GM21447 (cell line): Measurements from ENCODE around the gene CERS6.
"Not testable (repeated sequence)": the region's sequence is repeated elsewhere in the genome, so short reads cannot be mapped to it uniquely, and the experiment has no call there.

ENCODE experiments used
- ATAC-seq: cut with Tn5 transposase; IDR thresholded peaks from one replicate; pipeline ENCODE4 v1.9.1; 2021; ENCODE audit not compliant: unreplicated experiment

CERS6 gene

GRCh38 chr2:168455645-168456520, at the start of gene CERS6:
Gene CERS6, plus strand, starts transcription at chr2:168456272. Its CDS starts 177 bp downstream, at chr2:168456449.
- ATAC-seq: peak; percentile 88

DNA sequence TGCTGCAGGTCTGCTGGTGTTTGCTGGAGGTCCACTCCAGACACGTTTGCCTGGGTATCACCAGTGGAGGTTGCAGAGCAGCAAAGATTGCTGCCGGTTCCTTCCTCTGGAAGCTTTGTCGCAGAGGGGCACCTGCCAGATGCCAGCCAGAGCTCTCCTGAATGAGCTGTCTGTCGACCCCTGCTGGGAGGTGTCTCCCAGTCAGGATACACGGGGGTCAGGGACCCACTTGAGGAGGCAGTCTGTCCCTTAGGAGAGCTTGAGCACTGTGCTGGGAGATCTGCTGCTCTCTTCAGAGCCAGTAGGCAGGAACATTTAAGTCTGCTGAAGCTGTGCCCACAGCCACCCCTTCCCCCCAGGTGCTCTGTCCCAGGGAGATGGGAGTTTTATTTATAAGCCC, 43.8 kb upstream of the CERS6 start:
- ATAC-seq: not testable (repeated sequence)

GRCh38 chr2:168413101-168413500, 43.0 kb upstream of the CERS6 start:
- ATAC-seq: not testable (repeated sequence)

DNA sequence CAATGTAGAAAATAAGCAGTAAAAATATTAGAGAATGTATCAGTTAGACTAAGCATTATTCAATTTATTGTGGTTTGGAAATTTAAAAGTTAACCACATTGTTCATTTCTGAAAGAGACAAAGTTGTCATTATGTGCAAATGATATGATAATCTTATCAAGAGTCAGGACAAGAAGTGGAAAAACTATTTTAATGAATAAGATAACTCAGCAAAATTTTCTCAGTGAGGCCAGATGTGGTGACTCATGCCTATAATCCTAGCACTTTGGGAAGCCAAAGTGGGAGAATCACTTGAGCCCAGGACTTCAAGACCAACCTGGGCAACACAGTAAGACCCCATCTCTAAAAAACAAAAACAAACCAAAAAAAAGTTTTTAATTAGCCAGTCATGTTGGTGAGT, 39.5 kb upstream of the CERS6 start:
- ATAC-seq: no peak

DNA sequence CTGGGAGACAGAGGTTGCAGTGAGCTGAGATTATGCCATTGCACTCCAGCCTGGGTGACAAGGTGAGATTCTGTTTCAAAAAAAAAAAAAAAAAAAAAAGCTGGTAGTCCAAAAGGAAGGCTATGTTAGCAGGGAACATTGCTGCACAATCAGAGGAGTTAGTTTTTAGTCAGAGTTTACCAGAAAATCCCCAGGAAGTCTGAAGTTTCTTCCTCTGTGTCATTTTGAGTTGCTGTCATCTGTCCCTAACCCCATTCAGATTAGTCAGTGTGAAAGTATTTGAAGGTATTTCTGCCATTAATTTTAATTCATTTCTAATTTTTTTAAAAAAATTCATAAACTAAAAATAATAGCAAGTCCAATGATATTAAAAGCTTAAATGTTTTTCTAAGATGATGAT, 33.5 kb upstream of the CERS6 start:
- peak; percentile 90 for ATAC-seq

GRCh38 chr2:168424112-168424951, 31.7 kb upstream of the CERS6 start:
- no peak for ATAC-seq

DNA sequence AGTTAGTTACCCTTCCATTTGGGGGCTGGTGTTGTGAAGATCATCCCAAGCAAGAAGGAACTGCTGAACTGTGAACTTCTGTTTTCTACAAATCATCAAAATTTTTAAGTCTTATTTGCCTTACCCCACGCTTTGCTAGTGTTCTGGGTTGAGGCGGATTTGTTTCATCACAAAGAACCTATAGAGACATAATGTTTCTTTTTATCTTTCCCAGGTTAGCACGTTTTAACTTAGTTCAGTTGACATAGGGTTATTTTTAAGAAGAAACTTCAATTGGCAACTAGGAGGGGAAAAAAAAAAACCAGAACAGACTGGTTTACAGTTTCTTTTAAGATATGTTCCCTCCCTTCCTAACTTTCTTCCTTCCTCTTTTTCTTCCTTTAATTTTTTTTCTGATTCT, 31.1 kb upstream of the CERS6 start:
- no peak for ATAC-seq

- no peak for ATAC-seq
Observed at GRCh38 chr2:168426861-168427260, 29.2 kb upstream of the CERS6 start.

GRCh38 chr2:168427451-168427850, 28.6 kb upstream of the CERS6 start:
- ATAC-seq: no peak

DNA sequence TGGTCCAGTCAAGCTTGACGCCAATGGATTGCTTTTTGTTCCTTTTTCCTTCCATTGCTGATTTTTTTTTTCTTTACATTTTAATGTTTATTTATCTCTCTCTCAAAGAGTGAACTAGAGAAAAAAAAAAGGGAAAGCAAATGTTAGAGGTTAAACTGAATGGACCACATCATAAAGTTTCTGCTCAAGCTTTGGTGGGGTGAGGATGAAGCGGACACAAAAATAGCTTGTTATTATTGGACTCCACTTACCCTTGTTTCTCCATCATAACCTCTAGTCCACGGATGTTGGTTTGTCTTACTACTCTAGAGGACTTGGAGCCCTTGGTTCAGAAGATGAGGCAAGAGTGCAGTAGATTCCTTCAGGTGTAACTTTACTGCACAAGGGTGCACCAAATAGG, 27.6 kb upstream of the CERS6 start:
- no peak for ATAC-seq

DNA sequence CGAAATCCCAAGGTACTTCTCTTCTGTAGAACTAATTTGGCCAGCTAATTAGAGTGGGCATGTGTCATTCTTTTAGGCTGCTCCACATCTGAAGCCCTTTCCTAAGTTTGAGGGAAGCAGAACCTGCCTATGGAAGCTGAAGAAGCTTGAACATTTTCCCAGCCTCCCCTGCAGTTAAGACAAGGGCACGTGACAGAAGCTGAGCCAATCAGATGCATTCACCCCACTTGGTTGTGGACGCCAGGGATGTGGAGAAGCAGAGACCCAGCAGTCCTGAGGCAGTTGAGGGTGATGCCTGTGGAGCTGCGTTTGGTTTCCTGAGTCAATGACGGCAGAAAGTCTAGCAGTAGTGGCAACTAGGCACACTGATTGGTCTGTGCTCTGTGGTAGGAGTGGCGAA, 26.1 kb upstream of the CERS6 start:
- ATAC-seq: no peak

DNA sequence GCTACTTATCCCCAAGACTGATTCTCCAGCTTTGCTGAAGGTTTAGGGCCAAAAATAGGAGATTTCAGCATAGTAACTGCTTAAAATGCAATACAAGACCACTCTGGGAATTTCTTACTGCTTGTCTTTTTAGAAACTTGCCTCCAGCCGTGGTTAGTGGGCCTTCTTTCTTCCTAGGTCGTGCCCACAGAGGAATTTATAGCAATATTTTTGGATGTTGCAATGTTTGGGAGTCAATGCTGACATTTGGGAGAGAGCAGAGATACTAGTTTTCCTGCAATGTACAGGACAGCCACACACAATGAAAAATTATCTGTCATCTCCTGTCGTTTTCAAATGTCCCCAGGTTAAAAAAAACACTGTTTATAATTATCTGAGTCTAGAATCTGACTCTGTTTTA, 25.6 kb upstream of the CERS6 start:
- no peak for ATAC-seq

- ATAC-seq: no peak
Observed at GRCh38 chr2:168431301-168432024, 24.6 kb upstream of the CERS6 start.

DNA sequence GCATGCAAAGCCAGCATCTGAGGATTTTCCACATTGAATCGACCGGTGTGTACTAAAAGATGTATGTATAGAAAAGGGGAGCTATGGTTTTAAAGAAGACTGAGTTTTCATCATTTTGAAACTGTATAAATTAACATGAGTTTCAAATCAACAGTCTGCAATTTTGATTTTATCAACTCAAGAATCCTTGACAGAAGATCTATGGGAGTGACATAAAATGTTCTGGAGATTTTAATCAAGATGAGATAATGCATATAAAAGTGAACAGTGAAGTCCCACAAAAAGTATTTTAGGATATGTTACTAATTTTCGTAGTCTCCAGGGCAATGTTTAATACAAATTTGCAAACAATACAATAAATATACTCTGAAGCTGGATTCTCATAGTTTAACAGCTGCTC, 24.0 kb upstream of the CERS6 start:
- no peak for ATAC-seq

GRCh38 chr2:168432565-168433186, 23.4 kb upstream of the CERS6 start:
- ATAC-seq: peak; percentile 64

- no peak for ATAC-seq
Observed at GRCh38 chr2:168433527-168433926, 22.5 kb upstream of the CERS6 start.

DNA sequence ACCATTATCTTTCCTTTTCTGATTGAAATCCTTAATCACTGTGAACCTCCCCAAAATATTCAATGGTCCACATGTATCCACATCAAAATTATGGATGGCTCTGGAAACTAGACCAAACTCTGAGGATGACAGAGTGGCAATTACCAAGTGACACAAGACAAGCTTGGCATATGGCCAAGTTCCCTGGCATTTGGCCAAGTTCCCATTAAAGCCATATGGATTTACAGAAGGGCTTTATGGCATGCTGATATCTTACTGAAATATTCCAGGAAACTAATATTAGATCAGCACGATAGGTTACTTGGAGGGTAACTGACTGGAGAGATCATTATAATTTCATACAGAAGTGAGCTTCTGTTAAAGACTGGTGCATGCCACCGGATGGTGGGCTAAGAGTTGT, 21.9 kb upstream of the CERS6 start:
- ATAC-seq: no peak

GRCh38 chr2:168436840-168437239, 19.2 kb upstream of the CERS6 start:
- ATAC-seq: no peak

DNA sequence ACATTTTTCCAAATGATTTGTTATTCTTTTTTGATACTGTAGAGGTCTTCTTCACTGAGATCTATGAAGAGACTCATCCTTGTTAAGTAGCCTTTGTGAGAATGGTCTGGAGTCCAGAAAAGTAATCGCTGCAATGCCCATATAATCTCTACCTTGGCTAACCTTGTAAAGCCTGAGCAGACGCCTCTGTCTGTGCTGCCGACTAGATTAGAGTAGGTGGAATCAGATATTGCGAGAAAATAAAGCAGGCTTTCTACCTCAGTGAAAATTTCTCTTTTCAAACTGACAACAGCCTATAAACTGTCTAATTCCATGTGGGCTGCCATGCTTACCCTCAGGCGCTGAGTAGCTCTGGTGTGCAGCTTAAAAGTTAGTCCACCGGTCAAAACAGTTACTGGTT, 17.5 kb upstream of the CERS6 start:
- ATAC-seq: no peak

DNA sequence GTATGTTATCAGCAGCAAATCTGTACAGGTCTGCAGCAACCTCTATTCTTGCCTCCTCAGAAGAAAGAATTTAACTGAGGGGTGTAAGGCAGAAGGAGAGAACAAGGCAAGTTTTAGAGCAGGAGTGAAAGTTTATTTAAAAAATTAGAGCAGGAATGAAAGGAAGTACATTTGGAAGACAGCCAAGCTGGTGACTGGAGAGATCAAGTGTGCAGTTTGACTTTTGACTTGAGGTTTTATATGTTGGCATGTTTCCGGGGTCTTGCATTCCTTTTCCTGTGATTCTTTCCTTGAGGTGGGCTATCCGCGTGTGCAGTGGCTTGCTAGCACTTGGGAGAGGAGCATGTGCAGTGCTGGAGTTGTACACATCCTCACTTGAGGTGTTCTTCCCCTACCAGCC, 16.5 kb upstream of the CERS6 start:
- ATAC-seq: no peak
